GM21576 (cell line): ENCODE results near the gene BCKDHB.

Experiments
- ATAC-seq: cut with Tn5 transposase; IDR thresholded peaks from one replicate; pipeline ENCODE4 v1.9.1; 2021; ENCODE audit warnings: mild to moderate bottlenecking, moderate library complexity; ENCODE audit not compliant: unreplicated experiment

Gene BCKDHB

DNA sequence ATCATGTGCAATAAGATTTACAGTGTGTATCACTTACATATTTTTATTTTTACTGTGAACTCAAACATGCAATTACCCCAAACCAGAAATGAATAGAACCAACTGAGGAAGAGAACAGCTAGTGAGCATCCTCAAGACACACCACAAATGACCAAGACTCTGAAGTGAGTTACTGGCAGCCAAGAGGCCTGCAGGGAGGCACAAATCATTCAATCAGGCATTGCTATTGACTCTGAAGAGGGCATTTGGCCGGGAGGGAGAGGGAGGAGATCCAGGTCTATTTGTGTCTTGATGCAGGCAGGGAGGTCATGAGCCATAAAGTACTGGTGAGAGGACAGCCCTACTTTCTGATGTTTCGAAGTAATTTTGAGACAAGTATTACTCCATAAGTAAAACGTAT lies 257.7 kb downstream of the BCKDHB start:
- no peak for ATAC-seq

DNA sequence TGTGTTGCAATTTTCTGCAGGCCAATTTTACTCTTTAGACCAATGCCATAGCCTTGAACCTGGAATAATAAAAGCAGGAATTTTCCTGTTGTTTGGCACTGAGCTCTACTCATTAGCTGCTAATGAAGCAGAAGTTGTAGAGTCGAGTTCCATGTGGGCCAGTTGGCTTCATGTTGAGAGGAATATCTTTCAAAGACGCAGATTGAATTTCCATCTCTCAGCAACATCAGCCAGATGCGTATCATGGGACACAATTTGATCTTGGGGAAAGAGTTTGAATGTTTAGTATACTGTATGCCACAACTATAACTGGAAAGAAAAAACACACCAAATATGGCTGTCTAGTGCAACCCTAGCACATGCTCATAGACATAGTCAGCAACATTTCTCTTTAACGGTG lies 259.6 kb downstream of the BCKDHB start:
- no peak for ATAC-seq

DNA sequence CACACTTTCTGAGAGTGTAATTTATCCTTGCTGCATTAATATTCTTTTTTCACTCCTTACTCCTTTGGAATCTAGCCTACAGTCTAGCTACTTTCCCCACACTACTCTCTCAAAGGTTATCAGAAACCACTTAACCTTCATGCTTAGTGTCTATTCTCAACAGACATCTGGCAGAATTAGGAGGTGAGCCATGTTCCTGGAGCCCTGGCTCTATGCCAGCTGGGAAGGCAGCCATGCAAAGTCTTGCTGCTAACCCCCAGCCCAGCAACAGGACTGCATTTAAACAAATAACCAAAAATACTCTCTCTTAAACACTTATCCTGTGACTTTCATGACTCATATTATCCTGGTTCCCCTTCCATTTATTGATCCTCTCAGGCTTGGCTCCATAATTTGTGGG lies 260.2 kb downstream of the BCKDHB start:
- ATAC-seq = no peak

DNA sequence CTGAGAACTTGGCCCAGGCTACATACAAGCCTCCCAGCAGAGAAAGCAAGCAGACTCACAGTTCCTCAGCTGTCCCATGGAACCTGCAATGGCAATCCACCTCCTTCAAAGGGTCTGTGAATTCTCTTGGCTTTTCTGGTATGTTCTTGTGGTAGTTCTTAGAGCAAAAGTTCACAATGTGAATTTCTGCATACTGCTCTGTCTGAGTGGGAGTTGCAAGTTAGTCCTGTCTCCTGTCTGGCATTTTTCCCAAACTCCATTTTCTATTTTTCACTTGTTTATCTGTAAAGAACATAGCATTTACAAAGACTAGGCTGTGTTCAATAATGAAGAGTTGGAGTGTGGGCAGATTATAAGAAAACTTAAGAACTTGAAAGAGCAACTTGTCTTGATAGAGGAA lies 269.9 kb downstream of the BCKDHB start:
- no peak for ATAC-seq

DNA sequence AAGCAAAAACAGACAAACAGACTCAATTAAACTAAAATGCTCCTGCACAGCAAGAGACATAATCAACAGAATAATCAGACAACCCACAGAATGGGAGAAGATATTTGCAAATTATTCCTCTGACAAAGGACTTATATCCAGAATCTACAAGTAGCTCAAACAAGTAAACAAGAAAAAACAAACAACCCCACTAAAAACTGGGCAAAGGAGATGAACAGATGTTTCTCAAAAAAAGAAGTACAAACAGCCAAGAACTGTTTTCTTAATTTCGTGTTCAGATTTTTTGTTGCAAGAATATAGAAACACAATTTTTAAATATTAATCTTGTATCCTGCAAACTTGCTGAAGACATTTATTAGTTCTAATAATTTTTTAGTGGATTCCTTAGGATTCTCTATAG lies 274.1 kb downstream of the BCKDHB start:
- ATAC-seq = no peak

DNA sequence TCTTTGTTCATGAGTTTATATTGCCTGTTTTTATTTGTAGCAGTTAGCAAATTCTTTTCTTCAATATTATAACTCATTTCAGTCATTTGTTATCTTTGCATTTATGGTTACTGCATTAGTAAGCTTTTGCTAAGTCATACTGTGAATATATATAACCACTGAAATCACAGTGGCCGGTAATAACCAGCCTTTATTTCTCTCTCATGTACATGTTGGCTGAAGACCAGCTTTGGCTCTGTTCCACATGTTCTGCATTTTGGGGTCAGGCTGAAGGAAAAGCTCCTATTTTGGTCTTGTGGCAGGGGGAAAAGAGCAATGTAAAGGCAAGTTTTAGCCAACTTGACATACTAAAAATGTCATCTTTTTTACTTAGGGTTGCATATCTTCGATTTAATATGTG lies 276.3 kb downstream of the BCKDHB start:
- ATAC-seq = no peak

DNA sequence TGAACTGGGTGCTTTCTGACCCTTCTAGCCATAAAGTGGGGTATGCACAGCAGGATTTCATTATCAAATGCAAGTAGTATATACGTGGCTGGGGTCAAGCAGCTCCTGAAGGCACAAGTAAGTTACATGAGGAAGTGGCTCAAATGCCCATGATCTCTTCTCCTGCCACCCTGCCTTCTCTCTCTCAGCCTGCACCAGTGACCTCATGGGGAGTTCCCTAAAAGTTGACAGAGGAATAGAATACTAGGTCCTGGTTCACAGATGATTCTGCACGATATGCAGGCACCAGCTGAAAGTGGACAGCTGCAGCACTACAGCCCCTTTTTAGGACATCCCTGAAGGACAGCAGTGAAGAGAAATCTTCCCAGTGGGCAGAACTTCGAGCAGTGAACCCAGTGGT lies 282.0 kb downstream of the BCKDHB start:
- no peak for ATAC-seq
